A673 (cell line): ENCODE measurements around the gene STYX.

Source experiments
- CTCF ChIP-seq: fragments of 300-800, 200-600 bp; sonication (generic); conservative IDR thresholded peaks from 2 replicates; pipeline ENCODE4 v1.5.1; 2017; ENCODE audit warnings: low read depth, mild to moderate bottlenecking, antibody characterized with exemption, low read length, moderate library complexity, mixed read lengths
- EZH2 ChIP-seq: fragments of 200-600 bp; sonication (generic); IDR thresholded peaks from 2 replicates; pipeline ENCODE4 v1.6.1; 2017; ENCODE audit warnings: borderline replicate concordance, low read depth, mild to moderate bottlenecking, mixed read lengths, antibody characterized with exemption, low read length; ENCODE audit not compliant: poor library complexity, severe bottlenecking

DNA sequence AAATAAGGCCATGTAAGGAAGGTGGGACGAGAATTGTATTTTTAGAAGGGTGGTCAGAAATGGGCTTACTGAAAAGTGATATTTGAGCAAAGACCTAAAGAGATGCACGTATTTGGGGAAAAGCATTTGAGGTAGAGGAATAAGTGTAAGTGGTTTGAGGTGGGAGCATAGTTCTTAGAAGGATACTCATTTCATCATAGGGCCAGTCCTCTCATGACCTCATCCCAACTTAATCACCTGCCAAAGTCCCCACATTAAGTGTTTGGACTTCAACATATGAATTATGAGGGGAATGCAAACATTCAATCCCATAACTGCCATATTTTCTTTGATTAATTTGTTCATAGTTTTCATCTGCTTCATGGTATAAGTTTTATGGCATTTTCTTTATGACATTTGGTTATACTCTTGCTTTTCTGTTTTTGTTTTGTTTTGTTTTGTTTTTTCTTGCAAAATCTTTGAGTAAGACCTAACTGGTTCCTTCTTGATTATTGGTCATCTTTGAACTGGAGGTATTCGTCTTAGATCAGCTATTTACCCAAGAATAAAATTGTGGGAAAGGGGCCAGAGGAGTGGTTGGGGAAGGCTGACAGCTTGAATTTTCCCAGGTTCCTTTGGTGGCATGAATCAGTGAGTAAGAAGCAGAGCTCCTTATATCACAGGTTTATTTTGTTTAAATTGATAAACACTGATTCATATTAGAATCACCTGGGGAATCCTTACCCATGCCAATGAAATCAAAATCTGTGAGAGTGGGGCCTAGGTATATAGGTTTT, 37.3 kb downstream of the STYX start:
- TF ChIP-seq EZH2 (no peak), CTCF (no peak)
